Peyer's patch (tissue), 4 donors: ENCODE data around the gene LMBRD1.

Source experiments
- CTCF ChIP-seq, 6 experiments: fragments of 450-650 bp in 4 of 6; fragments of 200-600 bp in 2 of 6; sonication (generic) in 1 of 6; IDR thresholded peaks; one replicate each; pipeline ENCODE4 v1.5.1; 2017 to 2019; ENCODE audit warnings: antibody characterized with exemption in 6 of 6, mild to moderate bottlenecking in 3 of 6, moderate library complexity in 1 of 6
- POLR2A ChIP-seq, 2 donors: fragments of 450-650 bp; IDR thresholded peaks; one replicate each; pipeline ENCODE4 v1.5.1; 2017; ENCODE audit warnings: antibody characterized with exemption in 2 of 2, mild to moderate bottlenecking in 2 of 2, moderate library complexity in 2 of 2

DNA sequence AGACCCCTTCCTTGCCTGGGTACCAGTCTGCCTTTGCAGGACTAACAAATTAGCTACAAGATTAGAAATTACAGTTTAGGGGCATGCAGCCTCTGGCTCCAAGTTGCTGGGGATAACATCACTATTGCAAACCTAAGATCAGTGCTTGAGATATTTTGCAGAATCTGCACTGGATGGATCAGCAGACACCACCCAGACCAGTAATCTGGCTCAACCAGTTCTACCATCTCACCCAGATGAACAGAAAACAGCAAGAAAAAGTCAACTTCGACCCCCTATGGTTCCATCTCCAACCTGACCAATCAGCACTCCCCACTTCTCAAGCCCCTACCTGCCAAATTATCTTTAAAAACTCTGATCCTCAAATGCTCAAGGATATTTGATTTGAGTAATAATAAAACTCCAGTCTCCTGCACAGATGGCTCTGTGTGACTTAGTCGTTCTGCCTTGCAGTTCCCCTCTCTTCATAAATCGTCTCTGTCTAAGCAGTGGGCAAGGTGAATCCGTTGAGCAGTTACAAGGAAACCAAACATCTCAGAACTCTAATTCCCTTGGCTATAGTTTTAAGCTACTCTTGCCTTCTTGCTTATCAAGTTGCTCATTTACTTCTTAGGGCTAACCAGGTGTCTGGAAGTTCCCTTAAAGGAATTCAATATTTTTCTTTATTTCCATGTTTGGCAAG is 16.1 kb upstream of the LMBRD1 start:
- TF ChIP-seq POLR2A (IDR thresholded peaks at IDR 0.05) (no peak), CTCF (IDR thresholded peaks at IDR 0.05) (no peak)
